MM.1S (cell line): ENCODE results near the gene MAD1L1.

ENCODE experiments used
- DNase-seq: peaks from one replicate; pipeline ENCODE4 v3.0.0-alpha.2; 2015
- H2AFZ ChIP-seq: fragments of 300-600 bp; sonication (generic); 2 replicates; pipeline ENCODE4 v1.6.0; 2016; ENCODE audit warnings: antibody characterized with exemption, low read length
- H3F3A ChIP-seq: fragments of 300-600 bp; sonication (generic); 2 replicates; pipeline ENCODE4 v1.6.1; 2016; ENCODE audit warnings: mild to moderate bottlenecking, antibody characterized with exemption, low read length, moderate library complexity, mixed read lengths; ENCODE audit not compliant: insufficient read depth
- H3K27ac ChIP-seq: fragments of 300-600 bp; sonication (generic); 2 replicates; pipeline ENCODE4 v1.5.1; 2016; ENCODE audit warnings: mild to moderate bottlenecking, low read length
- H3K27me3 ChIP-seq: fragments of 300-600 bp; sonication (generic); replicated peaks from 2 replicates; pipeline ENCODE4 v1.6.0; 2016; ENCODE audit warnings: low read length; ENCODE audit not compliant: insufficient read depth
- H3K36me3 ChIP-seq: fragments of 300-600 bp; sonication (generic); replicated peaks from 2 replicates; pipeline ENCODE4 v1.6.1; 2016; ENCODE audit warnings: mild to moderate bottlenecking, low read length, mixed read lengths; ENCODE audit not compliant: insufficient read depth
- H3K4me1 ChIP-seq: fragments of 300-600 bp; sonication (generic); 2 replicates; pipeline ENCODE4 v1.6.1; 2016; ENCODE audit warnings: low read length, mixed read lengths
- H3K4me2 ChIP-seq: fragments of 300-600 bp; sonication (generic); 2 replicates; pipeline ENCODE4 v1.6.0; 2016; ENCODE audit warnings: low read depth, low read length
- H3K4me3 ChIP-seq: fragments of 300-600 bp; sonication (generic); 2 replicates; pipeline ENCODE4 v1.5.1; 2016; ENCODE audit warnings: low read length, mixed read lengths
- H3K79me2 ChIP-seq: fragments of 300-600 bp; sonication (generic); 2 replicates; pipeline ENCODE4 v1.6.1; 2016; ENCODE audit warnings: mixed run types, low read length, mixed read lengths
- H3K9ac ChIP-seq: fragments of 300-600 bp; sonication (generic); 2 replicates; pipeline ENCODE4 v1.6.1; 2016; ENCODE audit warnings: low read length, mixed read lengths
- H3K9me2 ChIP-seq: fragments of 300-600 bp; sonication (generic); replicated peaks from 2 replicates; pipeline ENCODE4 v1.6.1; 2016; ENCODE audit warnings: mild to moderate bottlenecking, low read length, mixed read lengths; ENCODE audit not compliant: insufficient read depth
- H3K9me3 ChIP-seq: fragments of 300-600 bp; sonication (generic); replicated peaks from 2 replicates; pipeline ENCODE4 v1.6.1; 2016; ENCODE audit warnings: mild to moderate bottlenecking, low read length, mixed read lengths; ENCODE audit not compliant: insufficient read depth
- H4K20me1 ChIP-seq: fragments of 300-600 bp; sonication (generic); 2 replicates; pipeline ENCODE4 v1.6.1; 2016; ENCODE audit warnings: mild to moderate bottlenecking, low read length, moderate library complexity, mixed read lengths; ENCODE audit not compliant: insufficient read depth
- CTCF ChIP-seq: fragments of 300-600 bp; sonication (generic); IDR thresholded peaks from 2 replicates; pipeline ENCODE4 v1.5.1; 2016; ENCODE audit warnings: antibody characterized with exemption, low read length, mixed read lengths
- EZH2 ChIP-seq: fragments of 300-600 bp; sonication (generic); optimal IDR thresholded peaks from 2 replicates; pipeline ENCODE3; 2017; ENCODE audit warnings: low read depth, mild to moderate bottlenecking, antibody characterized with exemption, low read length, mixed read lengths
- EZH2phosphoT487 ChIP-seq: fragments of 300-600 bp; sonication (generic); IDR thresholded peaks from 2 replicates; pipeline ENCODE4 v1.6.1; 2018; ENCODE audit warnings: antibody characterized with exemption, low read length

The MAD1L1 gene

GRCh38 chr7:2241580-2242540, 9.1 kb upstream of the MAD1L1 start, which contains the start of the genes MRM2 and NUDT1:
Gene MRM2, minus strand, starts transcription at chr7:2242205. Its CDS starts 36 bp downstream, at chr7:2242169.
Gene NUDT1, plus strand, starts transcription at chr7:2242226. Its CDS starts 2,349 bp downstream, at chr7:2244575.
- Histone ChIP-seq H3K27ac (peak within 1 kb of the TSS; percentile 39; the same call in 1 of the 2 replicates), H3K9me2 (no peaks in the 10 kb centered on the region), H4K20me1 (no peaks in the 10 kb centered on the region), H3K9me3 (no peaks in the 10 kb centered on the region), H3K36me3 (peaks cover 7% of the 10 kb centered on the region), H3K27me3 (no peaks in the 10 kb centered on the region), H3K9ac (peak within 1 kb of the TSS; percentile 90), H3K4me1 (peaks cover 8% of the 10 kb centered on the region), H3K4me2 (peak within 1 kb of the TSS; percentile 98), H3K4me3 (peak within 1 kb of the TSS; percentile 96), H3F3A (peaks cover 10% of the 10 kb centered on the region), H3K79me2 (peaks cover 37% of the 10 kb centered on the region), H2AFZ (peak within 1 kb of the TSS; percentile 70)
- peak; percentile 89 for DNase-seq
- TF ChIP-seq CTCF (no peak), EZH2 (no peak), EZH2phosphoT487 (no peak)

GRCh38 chr7:2239242-2239641, 6.5 kb upstream of the MAD1L1 start:
- no peaks in the 10 kb centered on the region for H3K9me3 ChIP-seq
- no peaks in the 10 kb centered on the region for H4K20me1 ChIP-seq
- no peak overlapping the region for H3K9ac ChIP-seq
- DNase-seq = no peak
- H3K4me3 ChIP-seq = no peak overlapping the region
- no peaks in the 10 kb centered on the region for H3K9me2 ChIP-seq
- H2AFZ ChIP-seq = no peak overlapping the region
- peaks cover 7% of the 10 kb centered on the region for H3K36me3 ChIP-seq
- H3K4me2 ChIP-seq = no peak overlapping the region
- peaks cover 19% of the 10 kb centered on the region for H3F3A ChIP-seq
- peaks cover 8% of the 10 kb centered on the region for H3K4me1 ChIP-seq
- TF ChIP-seq EZH2phosphoT487 = no peak
- no peak for TF ChIP-seq EZH2
- TF ChIP-seq CTCF = no peak
- H3K79me2 ChIP-seq = peaks cover 37% of the 10 kb centered on the region
- no peak overlapping the region for H3K27ac ChIP-seq
- H3K27me3 ChIP-seq = no peaks in the 10 kb centered on the region

DNA sequence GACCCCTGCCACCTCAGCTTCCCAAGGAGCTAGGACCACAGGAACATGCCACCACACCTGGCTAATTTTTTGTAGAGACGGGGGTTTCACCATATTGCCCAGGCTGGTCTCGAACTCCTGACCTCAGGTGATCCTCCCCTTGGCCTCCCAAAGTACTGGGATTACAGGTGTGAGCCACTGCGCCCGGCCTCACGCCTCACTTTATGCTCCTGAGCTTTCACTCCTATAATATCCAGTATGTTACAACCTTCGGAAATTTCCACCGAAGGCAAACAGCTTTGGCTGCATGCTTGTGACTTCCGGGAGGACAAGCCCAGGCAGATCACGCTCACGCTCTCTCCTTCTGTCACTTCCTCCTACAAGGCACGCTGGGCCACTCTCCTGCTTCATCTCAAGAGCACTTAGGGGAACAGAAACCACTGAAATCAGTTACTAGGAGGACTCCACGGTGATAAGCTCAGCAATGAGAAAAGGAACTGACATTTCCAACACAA, 4.4 kb upstream of the MAD1L1 start:
- Histone ChIP-seq H4K20me1 (no peaks in the 10 kb centered on the region), H3K4me1 (0 out of 2 replicates have a peak, but pooled peaks cover 4% of the 10 kb centered on the region), H3K9me3 (no peaks in the 10 kb centered on the region), H3K27ac (no peak overlapping the region), H2AFZ (no peak overlapping the region), H3K27me3 (no peaks in the 10 kb centered on the region), H3K9me2 (no peaks in the 10 kb centered on the region), H3K4me2 (no peak overlapping the region), H3F3A (peaks cover 15% of the 10 kb centered on the region), H3K9ac (no peak overlapping the region), H3K36me3 (peaks cover 7% of the 10 kb centered on the region), H3K79me2 (peaks cover 36% of the 10 kb centered on the region), H3K4me3 (no peak overlapping the region)
- no peak for TF ChIP-seq EZH2phosphoT487
- no peak for TF ChIP-seq EZH2
- TF ChIP-seq CTCF = no peak
- no peak for DNase-seq
